B cell (primary cell): ENCODE data around the gene SH3TC1. TPM values are rescaled to one million over a fixed set of nuclear protein-coding genes. Genes with fewer than 3 reads are reported as not detected.

ENCODE experiments used
- ATAC-seq: fragments of 200-7000 bp; cut with Tn5 transposase; one replicate; pipeline ENCODE4 v1.10.0; 2021; ENCODE audit warnings: low read depth, mild to moderate bottlenecking, moderate number of reproducible peaks, moderate library complexity
- CTCF ChIA-PET: fragments of 350-600 bp; sonication (Branson Sonifier 250); formaldehyde crosslinking; loops from one replicate; lab custom pipeline; 2021; ENCODE audit warnings: antibody characterized with exemption, inconsistent platforms; lab: Charles Lee
- POLR2A ChIA-PET: fragments of 350-600 bp; sonication (Branson Sonifier 250); formaldehyde crosslinking; loops from one replicate; lab custom pipeline; 2021; ENCODE audit warnings: antibody characterized with exemption; lab: Charles Lee
- DNase-seq: peaks from one replicate; pipeline ENCODE4 v3.0.0; 2013
- H2AFZ ChIP-seq: 2 replicates; pipeline ENCODE4 v1.6.1; 2012; ENCODE audit warnings: mild to moderate bottlenecking, low read depth, low read length; ENCODE audit not compliant: insufficient read depth, poor library complexity, severe bottlenecking
- H3K27ac ChIP-seq, 2 donors: 1 replicate in 1 of 2; 2 replicates in 1 of 2; pipeline ENCODE4 v1.5.1; 2012 to 2013; ENCODE audit warnings: low read length in 2 of 2, mild to moderate bottlenecking in 2 of 2, moderate library complexity in 1 of 2
- H3K27me3 ChIP-seq, 4 experiments: fragments of 200-600 bp in 1 of 4; sonication (generic) in 1 of 4; replicated peaks in 1 of 4; 1 replicate in 2 of 4; 2 replicates in 2 of 4; pipeline versions ENCODE4 v1.6.1 to v1.7.0; 2013 to 2016; ENCODE audit warnings: low read length in 3 of 4, mild to moderate bottlenecking in 2 of 4, mixed read lengths in 1 of 4, moderate library complexity in 1 of 4; ENCODE audit not compliant: insufficient read depth in 4 of 4, control insufficient read depth in 3 of 4; ENCODE audit errors: control extremely low read depth in 1 of 4
- H3K36me3 ChIP-seq, 2 experiments: replicated peaks in 1 of 2; 1 replicate in 1 of 2; 2 replicates in 1 of 2; pipeline versions ENCODE4 v1.6.1 to v1.7.1; 2013; ENCODE audit warnings: low read length in 1 of 2; ENCODE audit not compliant: insufficient read depth in 2 of 2, control insufficient read depth in 1 of 2; ENCODE audit errors: control extremely low read depth in 1 of 2, extremely low read depth in 1 of 2
- H3K4me1 ChIP-seq, 2 donors: fragments of 200-600 bp in 1 of 2; sonication (generic) in 1 of 2; 1 replicate in 1 of 2; 2 replicates in 1 of 2; pipeline versions ENCODE4 v1.5.1 to v1.6.1; 2013 to 2017; ENCODE audit warnings: low read length in 2 of 2; ENCODE audit not compliant: control insufficient read depth in 2 of 2, insufficient read depth in 2 of 2
- H3K4me2 ChIP-seq: replicated peaks from 2 replicates; pipeline ENCODE3; 2012; ENCODE audit warnings: mild to moderate bottlenecking, low read depth, low read length; ENCODE audit not compliant: poor library complexity, severe bottlenecking
- H3K4me3 ChIP-seq, 5 experiments: fragments of 200-600 bp in 1 of 5; sonication (generic) in 1 of 5; 1 replicate in 3 of 5; 2 replicates in 2 of 5; pipeline versions ENCODE4 v1.5.1 to v1.7.0; 2011 to 2016; ENCODE audit warnings: low read length in 4 of 5, mild to moderate bottlenecking in 4 of 5, low read depth in 2 of 5, control low read depth in 1 of 5, moderate library complexity in 1 of 5; ENCODE audit not compliant: insufficient read depth in 1 of 5; ENCODE audit errors: control extremely low read depth in 1 of 5, extremely low read depth in 1 of 5
- H3K79me2 ChIP-seq: fragments of 200-600 bp; sonication (generic); one replicate; pipeline ENCODE4 v1.6.0; 2016; ENCODE audit warnings: low read length; ENCODE audit not compliant: control insufficient read depth, insufficient read depth
- H3K9ac ChIP-seq: fragments of 200-600 bp; sonication (generic); 2 replicates; pipeline ENCODE4 v1.6.1; 2017; ENCODE audit warnings: mild to moderate bottlenecking, low read length, moderate library complexity
- H3K9me3 ChIP-seq, 3 donors: one replicate each; pipeline versions ENCODE4 v1.6.1 to v1.7.1; 2013; ENCODE audit warnings: low read length in 2 of 3; ENCODE audit not compliant: control insufficient read depth in 2 of 3, insufficient read depth in 1 of 3; ENCODE audit errors: control extremely low read depth in 1 of 3
- H4K20me1 ChIP-seq: 2 replicates; pipeline ENCODE4 v1.6.0; 2012; ENCODE audit warnings: mild to moderate bottlenecking, low read length; ENCODE audit not compliant: insufficient read depth, control insufficient read depth, poor library complexity, severe bottlenecking
- H3K27ac Mint-ChIP-seq: one replicate; pipeline ENCODE4 v1.8.0; 2021; ENCODE audit warnings: mixed read lengths
- H3K27me3 Mint-ChIP-seq: one replicate; pipeline ENCODE4 v1.8.0; 2021; ENCODE audit warnings: mixed read lengths
- H3K4me1 Mint-ChIP-seq: one replicate; pipeline ENCODE4 v1.8.0; 2021; ENCODE audit warnings: mixed read lengths
- H3K4me3 Mint-ChIP-seq: one replicate; pipeline ENCODE4 v1.8.0; 2021; ENCODE audit warnings: mixed read lengths
- H3K9me3 Mint-ChIP-seq: one replicate; pipeline ENCODE4 v1.8.0; 2022; ENCODE audit warnings: mixed read lengths; ENCODE audit not compliant: insufficient read depth
- EZH2 ChIP-seq: IDR thresholded peaks from 2 replicates; pipeline ENCODE4 v1.6.1; 2012; ENCODE audit warnings: borderline replicate concordance, low read depth, mild to moderate bottlenecking, moderate library complexity, low read length; ENCODE audit not compliant: insufficient read depth, poor library complexity, severe bottlenecking
- WGBS: methylation state at CpG from one replicate; pipeline ENCODE4 v1.1.5; 2013; ENCODE audit warnings: missing lambda C conversion rate; ENCODE audit not compliant: insufficient coverage; 5-methylcytosine and 5-hydroxymethylcytosine counted together
- intact Hi-C: fragments of 100-400 bp; cut with micrococcal nuclease; formaldehyde crosslinking; loops from one replicate; pipeline ENCODE4 v1.10.0; 2022
- polyA plus RNA-seq: library from polyadenylated mRNA; depleted of rRNA; stranded (reverse); fragments of >200 nt; gene quantifications from 2 replicates; pipeline ENCODE4 v1.2.3, GENCODE V29; 2012
- total RNA-seq, 2 donors: library from RNA; stranded (reverse); fragments of 120-200 nt in 1 of 2; gene quantifications; 1 replicate in 1 of 2; 2 replicates in 1 of 2; pipeline versions ENCODE4 v1.2.3 to v1.2.4, GENCODE V29; 2013 to 2022
- TF ChIP-seq, protein P1 (sequence below): fragments of 200-600 bp; IDR thresholded peaks from one replicate; pipeline ENCODE4 v1.8.0; 2022; ENCODE audit warnings: antibody characterized with exemption, mild to moderate bottlenecking

The SH3TC1 gene
- total and polyA plus RNA-seq, 2 donors (not counting 1 experiment from before 2014, with no cell fraction given): 63.8 to 388 TPM

DNA sequence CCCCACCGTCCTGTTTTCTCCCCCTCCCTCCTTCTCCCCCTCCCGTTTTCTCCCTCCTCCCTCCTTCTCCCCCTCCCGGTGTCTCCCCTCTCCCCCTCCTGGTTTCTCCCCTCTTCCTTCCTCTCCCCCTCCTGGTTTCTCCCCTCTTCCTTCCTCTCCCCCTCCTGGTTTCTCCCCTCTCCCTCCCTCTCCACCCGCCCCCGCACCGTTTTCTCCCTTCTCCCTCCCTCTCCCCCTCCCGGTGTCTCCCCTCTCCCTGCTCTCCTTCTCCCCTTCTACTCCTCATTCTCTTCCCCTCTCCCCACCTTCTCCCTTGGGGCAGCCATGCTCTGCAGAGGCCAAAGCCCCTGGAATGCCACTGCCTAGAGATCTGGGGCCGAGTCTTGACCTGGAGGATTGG is 12.2 kb downstream of the SH3TC1 start:
- no peak overlapping the region for H3K27ac Mint-ChIP-seq
- H3K9me3 ChIP-seq: no peaks in the 10 kb centered on the region
- H3K27ac ChIP-seq: peak overlapping the region in 1 of 2 donors; percentile 23
- no peak overlapping the region for H3K9ac ChIP-seq
- peaks cover 93% of the 10 kb centered on the region for H4K20me1 ChIP-seq
- peaks cover 67% of the 10 kb centered on the region for H3K79me2 ChIP-seq
- TF ChIP-seq, protein P1, sequence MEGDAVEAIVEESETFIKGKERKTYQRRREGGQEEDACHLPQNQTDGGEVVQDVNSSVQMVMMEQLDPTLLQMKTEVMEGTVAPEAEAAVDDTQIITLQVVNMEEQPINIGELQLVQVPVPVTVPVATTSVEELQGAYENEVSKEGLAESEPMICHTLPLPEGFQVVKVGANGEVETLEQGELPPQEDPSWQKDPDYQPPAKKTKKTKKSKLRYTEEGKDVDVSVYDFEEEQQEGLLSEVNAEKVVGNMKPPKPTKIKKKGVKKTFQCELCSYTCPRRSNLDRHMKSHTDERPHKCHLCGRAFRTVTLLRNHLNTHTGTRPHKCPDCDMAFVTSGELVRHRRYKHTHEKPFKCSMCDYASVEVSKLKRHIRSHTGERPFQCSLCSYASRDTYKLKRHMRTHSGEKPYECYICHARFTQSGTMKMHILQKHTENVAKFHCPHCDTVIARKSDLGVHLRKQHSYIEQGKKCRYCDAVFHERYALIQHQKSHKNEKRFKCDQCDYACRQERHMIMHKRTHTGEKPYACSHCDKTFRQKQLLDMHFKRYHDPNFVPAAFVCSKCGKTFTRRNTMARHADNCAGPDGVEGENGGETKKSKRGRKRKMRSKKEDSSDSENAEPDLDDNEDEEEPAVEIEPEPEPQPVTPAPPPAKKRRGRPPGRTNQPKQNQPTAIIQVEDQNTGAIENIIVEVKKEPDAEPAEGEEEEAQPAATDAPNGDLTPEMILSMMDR: no peak
- no peak for TF ChIP-seq EZH2
- no peaks in the 10 kb centered on the region for H3K9me3 Mint-ChIP-seq
- intact Hi-C loops: no loop called here
- ATAC-seq (no peak), DNase-seq (no peak)
- no peak overlapping the region for H3K4me2 ChIP-seq
- ChIA-PET POLR2A (no interaction called here), CTCF (interaction anchor here (2.4 kb wide), 1 partner anchor 35 kb away, joined by 8 read pairs; no protein-coding TSS in a partner anchor)
- H3K4me1 ChIP-seq: peaks cover 5 to 6% of the 10 kb centered on the region in 2 donors
- no peaks in the 10 kb centered on the region for H3K27me3 ChIP-seq
- H3K4me3 ChIP-seq: no peak overlapping the region
- H3K27me3 Mint-ChIP-seq: no peaks in the 10 kb centered on the region
- H3K36me3 ChIP-seq: peaks cover 0 to 86% of the 10 kb centered on the region in 2 experiments
- 51% methylated on average over 5 of the region's 8 CpGs for WGBS
- no peak overlapping the region for H2AFZ ChIP-seq
- H3K4me1 Mint-ChIP-seq: peaks cover 13% of the 10 kb centered on the region
- H3K4me3 Mint-ChIP-seq: no peak overlapping the region

DNA sequence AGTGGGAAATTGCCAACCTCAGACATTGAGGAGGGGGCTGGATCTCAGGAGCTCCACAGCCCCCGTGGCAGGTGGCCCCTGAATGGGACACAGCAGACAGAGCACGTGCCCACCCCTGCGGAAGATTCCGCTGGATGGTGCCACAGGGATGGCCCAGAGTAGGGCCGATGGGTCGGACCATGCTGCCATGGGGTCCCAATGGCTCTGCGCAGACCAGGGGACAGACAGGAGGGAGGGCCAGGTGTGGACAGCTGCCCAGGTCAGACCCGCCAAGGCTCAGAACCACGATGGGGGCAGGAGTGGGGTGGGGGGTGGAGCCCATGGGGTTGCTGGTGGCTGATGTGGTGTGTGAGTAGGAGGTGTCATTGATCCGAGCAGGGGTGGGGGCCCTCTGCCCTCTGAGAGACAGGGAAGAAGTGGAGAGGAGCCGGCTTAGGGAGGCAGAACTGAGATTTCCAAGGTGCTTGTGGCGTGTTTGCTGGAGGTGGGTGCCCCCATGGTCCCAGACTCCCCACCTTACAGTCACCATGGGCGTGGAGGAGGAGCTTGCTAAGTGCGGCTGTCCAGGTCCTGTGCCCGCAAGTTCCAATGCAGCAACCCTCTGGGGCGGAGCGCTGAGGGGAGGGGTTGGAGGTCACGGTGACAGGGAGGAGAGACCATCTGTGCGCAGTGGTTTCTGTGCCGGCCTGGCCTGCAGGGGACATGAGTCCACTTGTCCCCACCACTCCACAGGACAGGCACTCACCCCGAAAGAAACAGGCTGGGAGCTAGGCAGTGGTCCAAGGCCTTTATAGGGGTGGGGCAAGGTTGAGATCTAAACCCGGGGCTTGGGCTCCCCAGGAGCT is 12.9 kb downstream of the SH3TC1 start:
- H3K4me3 ChIP-seq: no peak overlapping the region
- Mint-ChIP-seq H3K27ac (no peak overlapping the region), H3K4me3 (no peak overlapping the region), H3K27me3 (no peaks in the 10 kb centered on the region), H3K9me3 (no peaks in the 10 kb centered on the region), H3K4me1 (peaks cover 6% of the 10 kb centered on the region)
- H2AFZ ChIP-seq: no peak overlapping the region
- DNase-seq (no peak), ATAC-seq (no peak)
- H3K9ac ChIP-seq: no peak overlapping the region
- WGBS: 91% methylated on average over 16 of the region's 22 CpGs
- TF ChIP-seq EZH2: no peak
- TF ChIP-seq, protein P1: no peak
- H3K4me1 ChIP-seq: no peaks in the 10 kb centered on the region
- ChIA-PET POLR2A (no interaction called here), CTCF (interaction anchor here (2.4 kb wide), 1 partner anchor 36 kb away, joined by 8 read pairs; no protein-coding TSS in a partner anchor)
- no peaks in the 10 kb centered on the region for H3K27me3 ChIP-seq
- intact Hi-C loops: no loop called here
- H3K27ac ChIP-seq: peak overlapping the region in 1 of 2 donors; percentile 23
- peaks cover 0 to 89% of the 10 kb centered on the region in 2 experiments for H3K36me3 ChIP-seq
- peaks cover 60% of the 10 kb centered on the region for H3K79me2 ChIP-seq
- peaks cover 93% of the 10 kb centered on the region for H4K20me1 ChIP-seq
- no peak overlapping the region for H3K4me2 ChIP-seq
- H3K9me3 ChIP-seq: no peaks in the 10 kb centered on the region
